ENCODE data around the gene LDLRAD4. TPM values are rescaled to one million over a fixed set of nuclear protein-coding genes. Genes with fewer than 3 reads are reported as not detected.

LDLRAD4 gene
- total and polyA plus RNA-seq, 8 donors: 2.0 to 47.9 (median 9.0) TPM

GRCh38 chr18:13628211-13628610 is 409.7 kb downstream of the LDLRAD4 start:
- no peaks in the 10 kb centered on the region for H3K27me3 ChIP-seq
- H3K4me1 ChIP-seq: peaks cover 0 to 14% (median 7%) of the 10 kb centered on the region in 4 donors
- peaks cover 0 to 6% (median 0%) of the 10 kb centered on the region in 4 donors for H3K9me3 ChIP-seq
- WGBS, 5 donors: 78 to 90% (median 82%) methylated on average over 9 of the region's 9 CpGs
- H3K36me3 ChIP-seq: peaks cover 0 to 13% (median 6%) of the 10 kb centered on the region in 4 donors
- DNase-seq: no peak
- no peak overlapping the region for H3K4me3 ChIP-seq
- TF ChIP-seq CTCF (IDR thresholded peaks at IDR 0.05) (no peak), EP300 (IDR thresholded peaks at IDR 0.05) (no peak), POLR2A (IDR thresholded peaks at IDR 0.05) (no peak), POLR2AphosphoS5 (IDR thresholded peaks at IDR 0.05) (no peak)
- intact Hi-C loops (cut with DNase I; ENCODE audit: low total_unique reads): no loop called here
- H3K27ac ChIP-seq: no peak overlapping the region

GRCh38 chr18:13629841-13630715 is 411.5 kb downstream of the LDLRAD4 start:
- intact Hi-C loops (cut with DNase I; ENCODE audit: low total_unique reads): no loop called here
- peak in 1 of 2 donors; percentile 84 for DNase-seq
- H3K27me3 ChIP-seq: no peaks in the 10 kb centered on the region
- peaks cover 0 to 6% (median 0%) of the 10 kb centered on the region in 4 donors for H3K9me3 ChIP-seq
- no peak overlapping the region for H3K4me3 ChIP-seq
- peak overlapping the region in 2 of 5 donors; percentile 2 to 60 for H3K27ac ChIP-seq
- WGBS, 5 donors: 46 to 54% (median 48%) methylated on average over 8 of the region's 8 CpGs
- peaks cover 0 to 5% (median 0%) of the 10 kb centered on the region in 4 donors for H3K36me3 ChIP-seq
- TF ChIP-seq POLR2A (IDR thresholded peaks at IDR 0.05) (no peak), POLR2AphosphoS5 (IDR thresholded peaks at IDR 0.05) (peak in 1 of 3 donors; percentile 27), CTCF (IDR thresholded peaks at IDR 0.05) (peak in 5 of 7 experiments; percentile 48 to 70 (median 57)), EP300 (IDR thresholded peaks at IDR 0.05) (no peak)
- H3K4me1 ChIP-seq: peaks cover 0 to 14% (median 7%) of the 10 kb centered on the region in 4 donors

GRCh38 chr18:13630716-13631268 is 412.2 kb downstream of the LDLRAD4 start:
- peaks cover 0 to 14% (median 7%) of the 10 kb centered on the region in 4 donors for H3K4me1 ChIP-seq
- H3K27me3 ChIP-seq: no peaks in the 10 kb centered on the region
- H3K4me3 ChIP-seq: no peak overlapping the region
- no peak overlapping the region for H3K27ac ChIP-seq
- no peak for DNase-seq
- TF ChIP-seq POLR2AphosphoS5 (IDR thresholded peaks at IDR 0.05): no peak
- no peak for TF ChIP-seq CTCF (IDR thresholded peaks at IDR 0.05)
- TF ChIP-seq POLR2A (IDR thresholded peaks at IDR 0.05): no peak
- no peak for TF ChIP-seq EP300 (IDR thresholded peaks at IDR 0.05)
- H3K36me3 ChIP-seq: peaks cover 0 to 5% (median 0%) of the 10 kb centered on the region in 4 donors
- 78 to 87% (median 81%) methylated on average over 7 of the region's 7 CpGs for WGBS, 5 donors
- H3K9me3 ChIP-seq: peaks cover 0 to 6% (median 0%) of the 10 kb centered on the region in 4 donors
- intact Hi-C loops (cut with DNase I; ENCODE audit: low total_unique reads): no loop called here

- no peak for DNase-seq
- Histone ChIP-seq H3K4me3 (no peak overlapping the region), H3K9me3 (peaks cover 0 to 6% (median 0%) of the 10 kb centered on the region in 4 donors), H3K27ac (no peak overlapping the region), H3K27me3 (no peaks in the 10 kb centered on the region), H3K36me3 (no peaks in the 10 kb centered on the region), H3K4me1 (peaks cover 0 to 14% (median 7%) of the 10 kb centered on the region in 4 donors)
- intact Hi-C loops (cut with DNase I; ENCODE audit: low total_unique reads): no loop called here
- no peak for TF ChIP-seq EP300 (IDR thresholded peaks at IDR 0.05)
- no peak for TF ChIP-seq POLR2A (IDR thresholded peaks at IDR 0.05)
- no peak for TF ChIP-seq CTCF (IDR thresholded peaks at IDR 0.05)
- no peak for TF ChIP-seq POLR2AphosphoS5 (IDR thresholded peaks at IDR 0.05)
- WGBS, 5 donors: 95 to 100% (median 97%) methylated on average over 1 to 5 of the region's 5 CpGs
Observed at GRCh38 chr18:13633700-13634099, 415.1 kb downstream of the LDLRAD4 start.

All from stomach (tissue), 9 donors.